ENCODE results near the gene GRK5. TPM values are rescaled to one million over a fixed set of nuclear protein-coding genes. Genes with fewer than 3 reads are reported as not detected.

GRK5 gene
- total RNA-seq = 68.7 TPM
- long read RNA-seq, transcript GRK5-202 (16 exons, 2,654 nt) = major isoform, 52 of 121 reads
- long read RNA-seq, partial matches to known transcripts = 21 of 121 reads
- long read RNA-seq, other reads (novel, unspliced or antisense) = 48 of 121 reads

DNA sequence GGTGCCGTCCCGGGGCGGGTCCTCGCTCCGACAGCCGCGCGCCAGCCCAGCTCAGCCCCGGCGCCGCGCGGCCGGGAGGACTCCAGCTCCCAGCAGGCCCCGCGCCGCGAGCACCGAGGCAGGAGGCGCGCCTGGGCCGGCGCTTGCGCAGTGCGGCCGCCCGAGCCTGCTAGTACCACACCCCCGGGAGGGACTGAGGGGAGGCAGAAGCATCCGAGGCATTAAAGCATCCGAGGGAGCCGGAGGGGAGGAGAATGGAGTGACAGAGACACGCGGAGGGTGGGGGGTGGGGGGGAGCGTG is at the start of gene GRK5:
Gene GRK5 (plus strand): TSS at position 206 of the 301 bp plus-strand sequence. CDS start 347 bp downstream, outside the sequence.
- intact Hi-C loops (cut with DNase I) = loop anchor here (10.0 kb wide), 1 partner anchor 47 kb away; no protein-coding TSS in a partner anchor
- Histone ChIP-seq H3K4me3 (peak within 1 kb of the TSS; percentile 79), H3K4me1 (peaks cover 43% of the 10 kb centered on the region), H3K27me3 (ENCODE audit: low read depth) (no peaks in the 10 kb centered on the region), H3K9me3 (no peaks in the 10 kb centered on the region), H3K27ac (peak within 1 kb of the TSS; percentile 98), H3K36me3 (no peaks in the 10 kb centered on the region)
- DNase-seq (peak; percentile 97), ATAC-seq (peak; percentile 97)
- TF ChIP-seq, protein P1, sequence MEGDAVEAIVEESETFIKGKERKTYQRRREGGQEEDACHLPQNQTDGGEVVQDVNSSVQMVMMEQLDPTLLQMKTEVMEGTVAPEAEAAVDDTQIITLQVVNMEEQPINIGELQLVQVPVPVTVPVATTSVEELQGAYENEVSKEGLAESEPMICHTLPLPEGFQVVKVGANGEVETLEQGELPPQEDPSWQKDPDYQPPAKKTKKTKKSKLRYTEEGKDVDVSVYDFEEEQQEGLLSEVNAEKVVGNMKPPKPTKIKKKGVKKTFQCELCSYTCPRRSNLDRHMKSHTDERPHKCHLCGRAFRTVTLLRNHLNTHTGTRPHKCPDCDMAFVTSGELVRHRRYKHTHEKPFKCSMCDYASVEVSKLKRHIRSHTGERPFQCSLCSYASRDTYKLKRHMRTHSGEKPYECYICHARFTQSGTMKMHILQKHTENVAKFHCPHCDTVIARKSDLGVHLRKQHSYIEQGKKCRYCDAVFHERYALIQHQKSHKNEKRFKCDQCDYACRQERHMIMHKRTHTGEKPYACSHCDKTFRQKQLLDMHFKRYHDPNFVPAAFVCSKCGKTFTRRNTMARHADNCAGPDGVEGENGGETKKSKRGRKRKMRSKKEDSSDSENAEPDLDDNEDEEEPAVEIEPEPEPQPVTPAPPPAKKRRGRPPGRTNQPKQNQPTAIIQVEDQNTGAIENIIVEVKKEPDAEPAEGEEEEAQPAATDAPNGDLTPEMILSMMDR (IDR thresholded peaks at IDR 0.05) = no peak

- H3K4me1 ChIP-seq = peaks cover 4% of the 10 kb centered on the region
- H3K27ac ChIP-seq = no peak overlapping the region
- TF ChIP-seq, protein P1 (IDR thresholded peaks at IDR 0.05) = no peak
- no peak overlapping the region for H3K4me3 ChIP-seq
- no peaks in the 10 kb centered on the region for H3K9me3 ChIP-seq
- DNase-seq (no peak), ATAC-seq (no peak)
- intact Hi-C loops (cut with DNase I) = no loop called here
- H3K27me3 ChIP-seq (ENCODE audit: low read depth) = no peaks in the 10 kb centered on the region
- H3K36me3 ChIP-seq = peaks cover 67% of the 10 kb centered on the region
Observed at GRCh38 chr10:119159332-119159731, 48.0 kb upstream of the GRK5 start.

DNA sequence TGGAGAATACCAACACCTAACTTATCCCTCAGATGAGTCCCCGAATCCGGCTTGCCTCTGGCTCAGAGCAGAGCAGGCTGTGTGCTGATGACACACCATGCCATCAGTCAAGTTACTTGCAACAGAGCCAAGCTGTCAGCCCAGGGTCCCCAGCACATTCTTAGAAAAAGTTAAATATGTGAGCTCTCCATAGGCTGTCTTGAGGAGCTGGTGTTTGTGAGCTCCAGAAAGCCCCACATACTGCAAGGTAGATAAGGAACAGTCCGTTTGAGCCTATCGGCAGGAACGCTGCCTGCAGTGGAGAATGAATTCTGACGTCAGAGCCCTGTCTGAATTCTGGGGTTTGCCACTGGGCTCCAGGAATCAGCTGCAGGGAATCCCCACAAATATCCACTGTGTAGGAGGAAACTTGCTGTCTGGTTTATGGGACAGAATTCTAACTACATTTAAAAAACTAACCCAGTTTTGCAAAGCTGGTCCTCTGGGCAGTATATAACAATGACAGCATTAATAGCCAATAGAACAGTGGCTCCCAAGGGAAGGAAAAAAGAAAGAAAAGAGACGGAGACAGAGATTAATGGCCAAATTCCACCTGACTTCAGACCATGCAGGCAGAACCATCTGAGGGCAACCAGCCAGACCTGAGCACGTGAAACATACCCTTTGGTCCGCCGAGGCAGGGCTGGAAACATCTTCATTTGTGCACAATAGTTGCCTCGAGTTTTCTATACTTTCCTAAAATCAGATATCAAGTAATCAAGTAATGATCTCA is 45.5 kb upstream of the GRK5 start:
- ATAC-seq (no peak), DNase-seq (no peak)
- Histone ChIP-seq H3K4me1 (peaks cover 23% of the 10 kb centered on the region), H3K4me3 (no peak overlapping the region), H3K9me3 (no peaks in the 10 kb centered on the region), H3K27ac (no peak overlapping the region), H3K36me3 (peaks cover 42% of the 10 kb centered on the region), H3K27me3 (ENCODE audit: low read depth) (no peaks in the 10 kb centered on the region)
- intact Hi-C loops (cut with DNase I) = no loop called here
- TF ChIP-seq, protein P1 (IDR thresholded peaks at IDR 0.05) = no peak

GRCh38 chr10:119162452-119163092 is 44.8 kb upstream of the GRK5 start:
- no peak for DNase-seq
- no peaks in the 10 kb centered on the region for H3K9me3 ChIP-seq
- no peak overlapping the region for H3K4me3 ChIP-seq
- intact Hi-C loops (cut with DNase I) = no loop called here
- TF ChIP-seq, protein P1 (IDR thresholded peaks at IDR 0.05) = no peak
- H3K27ac ChIP-seq = no peak overlapping the region
- peaks cover 35% of the 10 kb centered on the region for H3K36me3 ChIP-seq
- no peak for ATAC-seq
- no peaks in the 10 kb centered on the region for H3K27me3 ChIP-seq (ENCODE audit: low read depth)
- H3K4me1 ChIP-seq = peaks cover 23% of the 10 kb centered on the region

DNA sequence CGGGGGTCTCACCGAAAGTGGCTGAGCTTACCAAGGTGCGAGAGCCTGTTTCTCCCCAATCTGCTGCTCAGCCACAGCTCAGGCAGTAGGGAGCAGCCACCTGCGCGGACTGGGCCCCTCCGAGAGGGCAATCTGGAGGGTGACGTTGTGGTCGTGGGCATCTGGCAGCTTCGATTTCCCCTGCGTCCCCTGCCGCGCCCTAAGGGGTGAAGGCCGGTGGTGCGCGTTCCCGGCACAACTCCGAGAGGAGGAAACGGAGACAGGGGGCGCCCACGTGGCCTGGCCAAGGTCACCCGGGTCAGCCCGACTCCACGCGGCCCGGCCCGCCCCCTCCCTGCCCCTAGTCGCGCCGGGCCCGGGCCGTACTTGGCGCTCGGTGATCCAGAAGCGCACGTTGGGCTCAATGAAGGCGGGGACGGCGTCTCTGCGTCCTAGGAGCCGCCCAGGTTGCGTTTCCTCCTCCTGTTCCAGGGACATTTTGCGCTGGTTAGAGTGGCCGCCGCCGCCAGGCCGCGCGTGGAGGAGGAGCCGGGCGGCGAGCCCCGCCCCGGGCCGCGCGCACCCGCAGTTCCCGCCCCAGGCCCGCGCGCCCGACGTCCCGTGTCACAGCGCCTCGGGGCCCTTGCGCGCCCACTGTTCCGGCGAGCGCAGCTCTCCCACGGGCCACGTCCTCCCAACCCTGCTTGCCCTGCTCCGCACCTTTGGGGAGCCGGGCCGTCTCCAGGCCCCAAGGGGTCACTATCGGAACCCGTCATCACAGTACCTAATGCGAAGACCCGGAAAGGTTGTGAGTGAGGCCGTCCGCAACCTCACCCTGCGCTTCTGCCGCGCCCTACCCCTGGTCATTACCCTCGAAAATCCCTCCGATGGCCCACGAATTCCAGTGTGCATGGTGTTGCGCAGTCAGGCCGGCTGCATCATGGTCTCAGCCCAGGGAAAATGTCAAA is 41.9 kb upstream of the GRK5 start, which contains the start of gene SFXN4:
Gene SFXN4 (minus strand): TSS at position 544 of the 947 bp plus-strand sequence. CDS start 67 bp downstream, at position 477.
- H3K4me3 ChIP-seq = peak within 1 kb of the TSS; percentile 88
- TF ChIP-seq, protein P1 (IDR thresholded peaks at IDR 0.05) = peak; percentile 24
- H3K27ac ChIP-seq = peak within 1 kb of the TSS; percentile 91
- H3K27me3 ChIP-seq (ENCODE audit: low read depth) = no peaks in the 10 kb centered on the region
- DNase-seq (peak; percentile 90), ATAC-seq (peak; percentile 99)
- intact Hi-C loops (cut with DNase I) = no loop called here
- peaks cover 36% of the 10 kb centered on the region for H3K36me3 ChIP-seq
- H3K4me1 ChIP-seq = peaks cover 23% of the 10 kb centered on the region
- no peaks in the 10 kb centered on the region for H3K9me3 ChIP-seq
